GM12864 (cell line): Measurements from ENCODE around the gene ZHX3.
A peak's percentile ranks its signal among the peaks of the same experiment; 100 is the strongest.

Experiments used
- DNase-seq: peaks from one replicate; pipeline ENCODE4 v3.0.0-alpha.2; 2011; ENCODE audit warnings: low read depth
- H3K4me3 ChIP-seq: 2 replicates; pipeline ENCODE4 v1.5.1; 2011; ENCODE audit warnings: mild to moderate bottlenecking, low read depth, low read length, control low read depth
- TF ChIP-seq, protein P1 (sequence below): IDR thresholded peaks from 2 replicates; pipeline ENCODE4 v1.5.1; 2011; ENCODE audit warnings: low read depth, mild to moderate bottlenecking, moderate library complexity, low read length, control low read depth, inconsistent platforms; ENCODE audit errors: missing control alignments

The ZHX3 gene, protein sequence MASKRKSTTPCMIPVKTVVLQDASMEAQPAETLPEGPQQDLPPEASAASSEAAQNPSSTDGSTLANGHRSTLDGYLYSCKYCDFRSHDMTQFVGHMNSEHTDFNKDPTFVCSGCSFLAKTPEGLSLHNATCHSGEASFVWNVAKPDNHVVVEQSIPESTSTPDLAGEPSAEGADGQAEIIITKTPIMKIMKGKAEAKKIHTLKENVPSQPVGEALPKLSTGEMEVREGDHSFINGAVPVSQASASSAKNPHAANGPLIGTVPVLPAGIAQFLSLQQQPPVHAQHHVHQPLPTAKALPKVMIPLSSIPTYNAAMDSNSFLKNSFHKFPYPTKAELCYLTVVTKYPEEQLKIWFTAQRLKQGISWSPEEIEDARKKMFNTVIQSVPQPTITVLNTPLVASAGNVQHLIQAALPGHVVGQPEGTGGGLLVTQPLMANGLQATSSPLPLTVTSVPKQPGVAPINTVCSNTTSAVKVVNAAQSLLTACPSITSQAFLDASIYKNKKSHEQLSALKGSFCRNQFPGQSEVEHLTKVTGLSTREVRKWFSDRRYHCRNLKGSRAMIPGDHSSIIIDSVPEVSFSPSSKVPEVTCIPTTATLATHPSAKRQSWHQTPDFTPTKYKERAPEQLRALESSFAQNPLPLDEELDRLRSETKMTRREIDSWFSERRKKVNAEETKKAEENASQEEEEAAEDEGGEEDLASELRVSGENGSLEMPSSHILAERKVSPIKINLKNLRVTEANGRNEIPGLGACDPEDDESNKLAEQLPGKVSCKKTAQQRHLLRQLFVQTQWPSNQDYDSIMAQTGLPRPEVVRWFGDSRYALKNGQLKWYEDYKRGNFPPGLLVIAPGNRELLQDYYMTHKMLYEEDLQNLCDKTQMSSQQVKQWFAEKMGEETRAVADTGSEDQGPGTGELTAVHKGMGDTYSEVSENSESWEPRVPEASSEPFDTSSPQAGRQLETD

DNA sequence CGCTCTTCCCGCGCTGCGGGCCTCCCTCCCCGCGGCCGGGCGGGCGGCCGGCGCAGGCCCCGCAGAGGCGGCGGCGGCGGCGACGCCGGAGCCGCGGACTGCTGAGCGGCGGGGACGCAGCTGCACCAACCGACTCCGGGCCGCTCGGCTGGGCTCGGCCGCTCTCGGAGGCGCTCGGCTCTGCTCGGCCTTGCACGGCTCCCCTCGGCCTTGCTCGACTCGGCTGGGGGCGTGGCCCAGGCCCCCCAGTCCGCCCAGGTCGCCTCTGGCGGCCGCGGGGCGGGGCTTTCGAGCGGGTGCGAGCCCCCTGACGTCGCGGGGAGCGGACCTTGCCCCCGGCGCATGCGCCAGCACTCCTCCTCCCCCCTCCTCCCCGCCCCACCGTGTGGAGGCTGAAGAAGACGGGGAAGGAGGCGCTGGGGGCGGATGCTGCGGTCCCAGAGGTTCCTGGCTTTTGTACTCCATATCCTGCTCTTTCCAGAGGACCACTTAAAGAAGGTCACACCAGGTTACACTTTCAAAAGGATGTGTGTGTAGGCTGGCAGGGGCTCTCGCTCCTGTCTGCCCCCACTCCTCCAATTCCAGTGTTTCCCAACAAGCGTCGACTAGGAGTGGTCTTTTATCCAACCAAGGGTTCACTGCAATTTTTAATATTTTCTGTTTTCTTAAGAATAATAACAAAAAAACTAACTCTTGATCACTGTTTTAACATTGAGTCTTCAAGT is at the start of gene ZHX3:
Gene ZHX3 (minus strand): TSS at position 186 of the 725 bp plus-strand sequence. CDS start 112,815 bp downstream, outside the sequence.
- peak within 1 kb of the TSS; percentile 93 for H3K4me3 ChIP-seq
- peak; percentile 87 for DNase-seq
- TF ChIP-seq, protein P1, sequence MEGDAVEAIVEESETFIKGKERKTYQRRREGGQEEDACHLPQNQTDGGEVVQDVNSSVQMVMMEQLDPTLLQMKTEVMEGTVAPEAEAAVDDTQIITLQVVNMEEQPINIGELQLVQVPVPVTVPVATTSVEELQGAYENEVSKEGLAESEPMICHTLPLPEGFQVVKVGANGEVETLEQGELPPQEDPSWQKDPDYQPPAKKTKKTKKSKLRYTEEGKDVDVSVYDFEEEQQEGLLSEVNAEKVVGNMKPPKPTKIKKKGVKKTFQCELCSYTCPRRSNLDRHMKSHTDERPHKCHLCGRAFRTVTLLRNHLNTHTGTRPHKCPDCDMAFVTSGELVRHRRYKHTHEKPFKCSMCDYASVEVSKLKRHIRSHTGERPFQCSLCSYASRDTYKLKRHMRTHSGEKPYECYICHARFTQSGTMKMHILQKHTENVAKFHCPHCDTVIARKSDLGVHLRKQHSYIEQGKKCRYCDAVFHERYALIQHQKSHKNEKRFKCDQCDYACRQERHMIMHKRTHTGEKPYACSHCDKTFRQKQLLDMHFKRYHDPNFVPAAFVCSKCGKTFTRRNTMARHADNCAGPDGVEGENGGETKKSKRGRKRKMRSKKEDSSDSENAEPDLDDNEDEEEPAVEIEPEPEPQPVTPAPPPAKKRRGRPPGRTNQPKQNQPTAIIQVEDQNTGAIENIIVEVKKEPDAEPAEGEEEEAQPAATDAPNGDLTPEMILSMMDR = no peak

DNA sequence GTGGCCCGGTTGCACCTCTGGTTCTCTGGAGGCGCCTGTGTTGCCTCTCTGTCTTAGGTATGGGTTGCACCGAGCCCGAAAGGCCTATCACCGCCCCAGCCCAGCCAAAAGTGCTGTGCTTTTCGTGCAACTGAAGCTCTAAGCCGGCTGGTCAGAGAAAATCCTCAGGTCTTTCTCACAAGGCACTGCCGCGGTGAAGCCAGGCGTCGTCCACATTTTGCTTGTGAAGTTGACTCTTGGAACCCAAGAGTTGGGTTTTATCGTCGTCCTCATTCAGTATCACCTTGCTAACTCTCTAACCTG is 49.8 kb upstream of the ZHX3 start:
- TF ChIP-seq, protein P1 = no peak
- no peak for DNase-seq
- H3K4me3 ChIP-seq = no peak overlapping the region

DNA sequence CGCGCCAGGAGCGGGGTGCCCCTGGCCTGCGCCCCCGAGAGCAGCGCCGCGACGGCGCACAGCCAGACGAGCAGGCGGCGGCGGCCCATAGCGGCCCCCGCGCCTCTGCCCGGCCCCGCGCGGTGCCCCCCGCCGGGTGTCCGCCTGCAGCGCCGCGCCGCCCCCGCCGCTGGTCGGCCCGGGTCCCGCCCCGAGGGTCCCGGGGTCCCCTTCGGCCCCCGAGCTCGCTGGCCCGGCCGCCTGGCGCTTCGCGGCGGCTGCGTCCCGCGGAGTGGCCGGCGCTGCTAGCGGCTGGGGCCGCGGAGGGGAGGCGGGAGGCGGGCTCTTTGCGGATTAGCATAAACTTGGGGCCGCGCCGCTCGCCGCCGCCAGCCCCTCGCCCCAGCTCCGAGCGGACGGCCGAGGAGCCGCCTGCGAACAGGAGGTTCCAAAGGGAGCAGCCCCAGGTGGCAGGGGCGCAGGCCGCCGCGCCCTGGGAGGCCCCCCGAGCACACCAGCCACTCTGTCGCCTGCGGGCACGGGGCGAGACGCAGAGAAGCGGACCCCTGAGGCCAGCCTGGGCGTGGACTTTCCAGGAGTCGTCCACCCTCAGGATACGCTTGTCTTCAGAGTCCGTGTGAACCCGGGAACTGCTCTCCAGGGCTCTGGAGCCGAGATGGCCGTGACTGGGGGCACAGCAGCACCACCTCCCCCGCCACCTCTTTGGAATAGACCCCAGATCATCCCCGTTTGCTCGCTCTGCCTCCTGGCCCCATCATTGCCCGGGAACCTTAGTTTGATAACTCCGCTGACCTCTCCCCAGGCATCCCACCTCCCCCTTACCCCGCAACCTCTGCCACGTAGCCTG is 49.2 kb upstream of the ZHX3 start, which contains the start of gene EMILIN3:
Gene EMILIN3 (minus strand): TSS at position 273 of the 847 bp plus-strand sequence. CDS start 184 bp downstream, at position 89.
- no peak within 1 kb of the TSS for H3K4me3 ChIP-seq
- TF ChIP-seq, protein P1 = no peak
- no peak for DNase-seq

DNA sequence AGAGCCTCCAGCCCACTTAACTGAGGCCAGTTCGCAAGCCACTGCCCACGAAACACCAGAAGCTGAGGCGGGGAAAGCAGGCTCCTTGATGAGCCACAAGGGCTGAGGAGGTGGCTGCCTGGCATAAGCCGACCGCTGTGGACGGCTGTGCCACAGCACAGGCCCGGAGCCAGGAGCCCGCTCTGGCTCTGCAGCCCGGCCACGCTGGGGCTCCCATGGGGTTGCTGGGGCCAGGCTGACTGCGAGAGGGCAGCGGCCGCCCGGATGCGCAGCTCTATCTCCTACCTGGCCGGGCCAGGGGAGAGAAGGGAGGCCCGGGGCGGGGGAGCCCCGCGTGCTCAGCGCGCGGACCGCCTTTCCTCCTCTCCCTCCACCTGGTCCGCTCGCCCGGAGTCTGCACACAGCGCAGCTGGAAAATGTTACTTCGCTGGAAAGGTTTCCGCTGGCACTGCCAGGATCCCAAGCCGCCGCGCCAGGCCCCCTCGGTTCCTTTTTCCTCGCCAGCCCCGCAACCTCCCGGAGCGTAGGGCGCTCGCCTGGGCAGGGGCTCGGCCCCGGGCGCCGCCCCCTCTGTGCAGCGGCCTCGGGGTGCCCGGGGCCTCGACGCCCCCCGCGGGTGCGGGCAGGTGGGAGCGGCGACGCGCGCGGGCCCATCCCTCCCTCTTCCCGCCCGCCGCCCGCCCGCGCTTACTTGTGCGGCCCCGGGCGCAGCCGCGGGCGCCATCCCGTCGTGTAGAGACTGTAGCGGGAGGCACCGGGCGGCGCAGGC is 48.4 kb upstream of the ZHX3 start:
- no peak overlapping the region for H3K4me3 ChIP-seq
- DNase-seq = no peak
- TF ChIP-seq, protein P1 = no peak

DNA sequence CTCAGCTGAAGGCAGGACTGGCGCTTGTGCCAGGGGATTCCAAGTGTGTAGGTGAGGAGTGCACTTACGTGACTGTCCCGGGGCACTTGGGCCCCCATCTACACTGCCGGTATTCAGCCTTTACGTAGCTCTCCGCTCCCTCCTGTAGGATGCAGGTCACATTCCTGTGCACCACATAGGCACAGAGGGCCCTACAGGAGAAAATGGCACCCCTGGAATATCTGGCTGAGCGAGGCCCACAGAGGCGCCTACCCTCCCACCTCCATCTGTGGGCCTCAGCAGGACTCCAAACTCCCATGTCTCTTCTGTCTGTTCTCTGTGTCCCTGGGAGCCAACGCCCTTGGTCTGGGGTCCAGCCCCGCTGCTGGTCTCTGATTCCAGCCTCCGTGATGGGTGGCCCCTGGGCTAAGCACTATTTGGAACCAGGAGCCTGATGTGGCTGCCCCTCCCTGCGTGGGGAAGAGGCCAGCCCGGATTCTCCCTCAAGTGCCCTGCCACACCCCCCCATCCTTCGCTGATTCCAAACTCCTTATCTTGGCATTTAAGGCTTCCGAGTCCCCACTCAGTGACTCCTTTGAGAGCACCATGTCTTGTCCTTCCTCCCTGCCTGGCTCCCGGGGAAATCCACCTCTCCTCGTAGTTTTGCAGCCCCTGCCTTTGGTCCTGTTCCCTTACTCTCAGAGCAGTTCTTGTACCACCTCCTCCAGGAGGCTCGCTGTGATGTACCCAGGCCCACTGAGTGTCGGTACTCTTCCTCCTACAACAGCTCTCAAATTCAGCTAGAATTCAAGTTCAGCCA is 47.6 kb upstream of the ZHX3 start:
- TF ChIP-seq, protein P1 = no peak
- no peak for DNase-seq
- no peak overlapping the region for H3K4me3 ChIP-seq
